Gastroesophageal sphincter (tissue), 3 donors: ENCODE data around the gene ANKRD17.

Experiments
- CTCF ChIP-seq, 4 experiments: fragments of 200-600 bp in 2 of 4; fragments of 450-650 bp in 2 of 4; sonication (generic) in 1 of 4; IDR thresholded peaks; one replicate each; pipeline ENCODE4 v1.5.1; 2017 to 2019; ENCODE audit warnings: antibody characterized with exemption in 4 of 4, mild to moderate bottlenecking in 2 of 4, moderate library complexity in 2 of 4
- EP300 ChIP-seq: sonication (generic); formaldehyde crosslinking; IDR thresholded peaks from one replicate; pipeline ENCODE4 v1.6.1; 2017; ENCODE audit warnings: antibody characterized with exemption, mild to moderate bottlenecking
- POLR2A ChIP-seq, 2 donors: fragments of 450-650 bp; IDR thresholded peaks; one replicate each; pipeline ENCODE4 v1.6.1; 2017; ENCODE audit warnings: antibody characterized with exemption in 2 of 2, mild to moderate bottlenecking in 2 of 2, moderate library complexity in 1 of 2

GRCh38 chr4:73068491-73069337 lies 189.9 kb downstream of the ANKRD17 start:
- TF ChIP-seq CTCF (IDR thresholded peaks at IDR 0.05), result no peak
- TF ChIP-seq POLR2A (IDR thresholded peaks at IDR 0.05), result no peak
- no peak for TF ChIP-seq EP300
